Gastrocnemius medialis (tissue), 4 donors: ENCODE data around the gene ASNS. TPM values are rescaled to one million over a fixed set of nuclear protein-coding genes. Genes with fewer than 3 reads are reported as not detected.
A peak's percentile ranks its signal among the peaks of the same experiment; 100 is the strongest.

ENCODE experiments used
- ATAC-seq, 2 donors: fragments of 150-250 bp; one replicate each; pipeline ENCODE4 v1.9.1; 2016
- DNase-seq, 2 donors: peaks; one replicate each; pipeline ENCODE4 v3.0.0-alpha.2; 2019
- H3K27ac ChIP-seq, 4 donors: fragments of 200-600 bp; sonication (generic); 1 replicate in 1 of 4; 2 replicates in 3 of 4; pipeline ENCODE4 v1.5.1; 2016 to 2018; ENCODE audit warnings: mild to moderate bottlenecking in 2 of 4, moderate library complexity in 1 of 4
- H3K27me3 ChIP-seq, 3 donors: fragments of 200-600 bp; sonication (generic) in 2 of 3; 1 replicate in 1 of 3; 2 replicates in 2 of 3; pipeline versions ENCODE4 v1.5.1 to v1.6.0; 2016 to 2019; ENCODE audit warnings: mild to moderate bottlenecking in 1 of 3, moderate library complexity in 1 of 3
- H3K36me3 ChIP-seq, 2 donors: fragments of 200-600 bp; sonication (generic) in 1 of 2; one replicate each; pipeline ENCODE4 v1.5.1; 2017 to 2018
- H3K4me1 ChIP-seq, 2 donors: fragments of 200-600 bp; sonication (generic) in 1 of 2; one replicate each; pipeline ENCODE4 v1.5.1; 2016 to 2017; ENCODE audit warnings: mild to moderate bottlenecking in 2 of 2
- H3K4me3 ChIP-seq, 4 donors: fragments of 200-600 bp; sonication (generic) in 3 of 4; 1 replicate in 1 of 4; 2 replicates in 3 of 4; pipeline ENCODE4 v1.5.1; 2016 to 2019; ENCODE audit warnings: mild to moderate bottlenecking in 2 of 4
- H3K9me3 ChIP-seq, 3 donors: fragments of 200-600 bp; sonication (generic) in 2 of 3; 1 replicate in 1 of 3; 2 replicates in 2 of 3; pipeline ENCODE4 v1.5.1; 2016 to 2019
- POLR2A ChIP-seq, 2 donors: fragments of 450-650 bp; IDR thresholded peaks; one replicate each; pipeline ENCODE4 v1.6.1; 2017; ENCODE audit warnings: antibody characterized with exemption in 2 of 2, mild to moderate bottlenecking in 2 of 2, moderate library complexity in 2 of 2
- in situ Hi-C, 4 donors: fragments of 200-750 bp; cut with MboI; loops; one replicate each; pipeline versions ENCODE4 v1.15.0 to v1.8.0; 2017; ENCODE audit warnings: low sequenced_read_pairs in 4 of 4
- intact Hi-C: fragments of 100-400 bp; cut with DNase I; formaldehyde crosslinking; loops from one replicate; pipeline ENCODE4 v1.15.1; 2023; ENCODE audit warnings: low total_unique reads
- total RNA-seq, 4 donors: library from RNA; depleted of rRNA; stranded (reverse); fragments of >200 nt; gene quantifications; one replicate each; pipeline versions ENCODE4 v1.1.0 to v1.2.3, GENCODE V29; 2016
- TF ChIP-seq, protein P1 (sequence below), 5 experiments: fragments of 450-650 bp in 3 of 5; fragments of 200-600 bp in 2 of 5; sonication (generic) in 2 of 5; IDR thresholded peaks in 4 of 5; conservative IDR thresholded peaks in 1 of 5; 1 replicate in 4 of 5; 2 replicates in 1 of 5; pipeline ENCODE4 v1.5.1; 2016 to 2019; ENCODE audit warnings: antibody characterized with exemption in 5 of 5, mild to moderate bottlenecking in 3 of 5, moderate library complexity in 3 of 5

The ASNS gene
- total RNA-seq, 4 donors from 2014 or later = 0.88 to 2.4 (median 2.1) TPM

GRCh38 chr7:97847791-97848190 is 24.4 kb downstream of the ASNS start:
- Histone ChIP-seq H3K4me3 (no peak overlapping the region), H3K27ac (no peak overlapping the region), H3K9me3 (no peaks in the 10 kb centered on the region), H3K4me1 (no peaks in the 10 kb centered on the region), H3K27me3 (no peaks in the 10 kb centered on the region), H3K36me3 (no peaks in the 10 kb centered on the region)
- ATAC-seq (no peak), DNase-seq (no peak)
- intact Hi-C loops (no loop called here), in situ Hi-C loops (loop anchor here in 1 of 4 donors (25.0 kb wide), 1 partner anchor 735 kb away; the partner anchor contains the start of gene SDHAF3)
- TF ChIP-seq POLR2A (IDR thresholded peaks at IDR 0.05) = no peak

- ATAC-seq = no peak
- no peak overlapping the region for H3K4me3 ChIP-seq
- H3K4me1 ChIP-seq = no peaks in the 10 kb centered on the region
- no peak for DNase-seq
- H3K9me3 ChIP-seq = no peaks in the 10 kb centered on the region
- intact Hi-C loops = no loop called here
- no peaks in the 10 kb centered on the region for H3K36me3 ChIP-seq
- no peak for TF ChIP-seq POLR2A (IDR thresholded peaks at IDR 0.05)
- TF ChIP-seq, protein P1, sequence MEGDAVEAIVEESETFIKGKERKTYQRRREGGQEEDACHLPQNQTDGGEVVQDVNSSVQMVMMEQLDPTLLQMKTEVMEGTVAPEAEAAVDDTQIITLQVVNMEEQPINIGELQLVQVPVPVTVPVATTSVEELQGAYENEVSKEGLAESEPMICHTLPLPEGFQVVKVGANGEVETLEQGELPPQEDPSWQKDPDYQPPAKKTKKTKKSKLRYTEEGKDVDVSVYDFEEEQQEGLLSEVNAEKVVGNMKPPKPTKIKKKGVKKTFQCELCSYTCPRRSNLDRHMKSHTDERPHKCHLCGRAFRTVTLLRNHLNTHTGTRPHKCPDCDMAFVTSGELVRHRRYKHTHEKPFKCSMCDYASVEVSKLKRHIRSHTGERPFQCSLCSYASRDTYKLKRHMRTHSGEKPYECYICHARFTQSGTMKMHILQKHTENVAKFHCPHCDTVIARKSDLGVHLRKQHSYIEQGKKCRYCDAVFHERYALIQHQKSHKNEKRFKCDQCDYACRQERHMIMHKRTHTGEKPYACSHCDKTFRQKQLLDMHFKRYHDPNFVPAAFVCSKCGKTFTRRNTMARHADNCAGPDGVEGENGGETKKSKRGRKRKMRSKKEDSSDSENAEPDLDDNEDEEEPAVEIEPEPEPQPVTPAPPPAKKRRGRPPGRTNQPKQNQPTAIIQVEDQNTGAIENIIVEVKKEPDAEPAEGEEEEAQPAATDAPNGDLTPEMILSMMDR (IDR thresholded peaks at IDR 0.05 in 4 of 5, conservative IDR thresholded peaks at IDR 0.05 in 1 of 5) = no peak
- in situ Hi-C loops = loop anchor here in 1 of 4 donors (25.0 kb wide), 1 partner anchor 735 kb away; the partner anchor contains the start of gene SDHAF3
- no peaks in the 10 kb centered on the region for H3K27me3 ChIP-seq
- H3K27ac ChIP-seq = no peak overlapping the region
Observed at GRCh38 chr7:97846945-97847344, 25.3 kb downstream of the ASNS start.

- Histone ChIP-seq H3K36me3 (no peaks in the 10 kb centered on the region), H3K27ac (no peak overlapping the region), H3K4me1 (no peaks in the 10 kb centered on the region), H3K9me3 (no peaks in the 10 kb centered on the region), H3K27me3 (no peaks in the 10 kb centered on the region), H3K4me3 (no peak overlapping the region)
- DNase-seq (no peak), ATAC-seq (no peak)
- TF ChIP-seq, protein P1 (IDR thresholded peaks at IDR 0.05 in 4 of 5, conservative IDR thresholded peaks at IDR 0.05 in 1 of 5) = peak in 1 of 5 experiments; percentile 31
- TF ChIP-seq POLR2A (IDR thresholded peaks at IDR 0.05) = no peak
- in situ Hi-C loops (loop anchor here in 1 of 4 donors (25.0 kb wide), 1 partner anchor 733 kb away; the partner anchor contains the start of gene SDHAF3), intact Hi-C loops (no loop called here)
Observed at GRCh38 chr7:97845622-97846203, 26.5 kb downstream of the ASNS start.

- no peak for DNase-seq
- intact Hi-C loops = no loop called here
- in situ Hi-C loops = loop anchor here in 1 of 4 donors (25.0 kb wide), 1 partner anchor 732 kb away; the partner anchor contains the start of gene SDHAF3
- H3K36me3 ChIP-seq = no peaks in the 10 kb centered on the region
- no peaks in the 10 kb centered on the region for H3K9me3 ChIP-seq
- no peaks in the 10 kb centered on the region for H3K4me1 ChIP-seq
- H3K27ac ChIP-seq = no peak overlapping the region
- H3K27me3 ChIP-seq = peaks cover 0 to under 1% (median 0%) of the 10 kb centered on the region in 3 donors
- no peak for TF ChIP-seq POLR2A (IDR thresholded peaks at IDR 0.05)
- TF ChIP-seq, protein P1 (IDR thresholded peaks at IDR 0.05 in 4 of 5, conservative IDR thresholded peaks at IDR 0.05 in 1 of 5) = no peak
- ATAC-seq = no peak
- H3K4me3 ChIP-seq = no peak overlapping the region
Observed at GRCh38 chr7:97844036-97844435, 28.2 kb downstream of the ASNS start.

DNA sequence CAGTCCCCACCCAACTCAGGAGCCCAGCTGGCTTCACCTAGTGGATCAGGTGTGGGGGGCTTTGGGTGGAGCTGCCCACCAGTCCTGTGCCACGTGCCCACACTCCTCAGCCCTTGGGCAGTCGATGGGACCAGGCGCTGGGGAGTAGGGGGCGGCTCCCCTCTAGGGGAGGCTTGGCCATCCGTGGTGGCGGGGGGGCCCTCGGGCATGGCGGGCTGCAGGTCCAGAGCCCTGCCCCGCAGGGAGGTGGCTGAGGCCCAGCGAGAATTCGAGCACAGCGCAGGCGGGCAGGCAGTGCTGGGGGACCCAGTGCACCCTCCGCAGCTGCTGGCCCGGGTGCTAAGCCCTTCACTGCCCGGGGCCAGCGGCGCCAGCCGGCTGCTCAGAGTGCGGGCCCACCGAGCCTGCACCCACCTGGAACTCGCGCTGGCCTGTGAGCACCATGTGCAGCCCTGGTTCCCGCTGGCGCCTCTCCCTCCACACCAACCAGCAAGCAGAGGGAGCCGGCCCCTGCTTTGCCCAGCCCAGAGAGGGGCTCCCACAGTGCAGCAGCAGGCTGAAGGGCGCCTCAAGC is 29.3 kb downstream of the ASNS start:
- Histone ChIP-seq H3K36me3 (no peaks in the 10 kb centered on the region), H3K27ac (no peak overlapping the region), H3K27me3 (peaks cover 0 to 3% (median 0%) of the 10 kb centered on the region in 3 donors), H3K9me3 (no peaks in the 10 kb centered on the region), H3K4me1 (no peaks in the 10 kb centered on the region), H3K4me3 (no peak overlapping the region)
- in situ Hi-C loops (loop anchor here in 1 of 4 donors (25.0 kb wide), 1 partner anchor 731 kb away; the partner anchor contains the start of gene SDHAF3), intact Hi-C loops (no loop called here)
- TF ChIP-seq, protein P1 (IDR thresholded peaks at IDR 0.05 in 4 of 5, conservative IDR thresholded peaks at IDR 0.05 in 1 of 5) = no peak
- no peak for TF ChIP-seq POLR2A (IDR thresholded peaks at IDR 0.05)
- no peak for ATAC-seq
- no peak for DNase-seq
